T-helper 2 cell treated with Interferon-gamma antibody and Interleukin-4, amounts not matched to agents 100 ng/mL and 5 ng/mL, for 36 hours (primary cell): ENCODE results near the gene COBLL1. TPM values are rescaled to one million over a fixed set of nuclear protein-coding genes. Genes with fewer than 3 reads are reported as not detected.
"Not testable (repeated sequence)": the region's sequence is repeated elsewhere in the genome, so short reads cannot be mapped to it uniquely, and the experiment has no call there.

Source experiments
- intact Hi-C: fragments of 100-400 bp; cut with micrococcal nuclease; formaldehyde crosslinking; loops from one replicate; pipeline ENCODE4 v1.15.1; 2023
- total RNA-seq: library from RNA; stranded (reverse); gene quantifications from 2 replicates; pipeline ENCODE4 v1.2.3, GENCODE V29; 2022

COBLL1 gene, protein sequence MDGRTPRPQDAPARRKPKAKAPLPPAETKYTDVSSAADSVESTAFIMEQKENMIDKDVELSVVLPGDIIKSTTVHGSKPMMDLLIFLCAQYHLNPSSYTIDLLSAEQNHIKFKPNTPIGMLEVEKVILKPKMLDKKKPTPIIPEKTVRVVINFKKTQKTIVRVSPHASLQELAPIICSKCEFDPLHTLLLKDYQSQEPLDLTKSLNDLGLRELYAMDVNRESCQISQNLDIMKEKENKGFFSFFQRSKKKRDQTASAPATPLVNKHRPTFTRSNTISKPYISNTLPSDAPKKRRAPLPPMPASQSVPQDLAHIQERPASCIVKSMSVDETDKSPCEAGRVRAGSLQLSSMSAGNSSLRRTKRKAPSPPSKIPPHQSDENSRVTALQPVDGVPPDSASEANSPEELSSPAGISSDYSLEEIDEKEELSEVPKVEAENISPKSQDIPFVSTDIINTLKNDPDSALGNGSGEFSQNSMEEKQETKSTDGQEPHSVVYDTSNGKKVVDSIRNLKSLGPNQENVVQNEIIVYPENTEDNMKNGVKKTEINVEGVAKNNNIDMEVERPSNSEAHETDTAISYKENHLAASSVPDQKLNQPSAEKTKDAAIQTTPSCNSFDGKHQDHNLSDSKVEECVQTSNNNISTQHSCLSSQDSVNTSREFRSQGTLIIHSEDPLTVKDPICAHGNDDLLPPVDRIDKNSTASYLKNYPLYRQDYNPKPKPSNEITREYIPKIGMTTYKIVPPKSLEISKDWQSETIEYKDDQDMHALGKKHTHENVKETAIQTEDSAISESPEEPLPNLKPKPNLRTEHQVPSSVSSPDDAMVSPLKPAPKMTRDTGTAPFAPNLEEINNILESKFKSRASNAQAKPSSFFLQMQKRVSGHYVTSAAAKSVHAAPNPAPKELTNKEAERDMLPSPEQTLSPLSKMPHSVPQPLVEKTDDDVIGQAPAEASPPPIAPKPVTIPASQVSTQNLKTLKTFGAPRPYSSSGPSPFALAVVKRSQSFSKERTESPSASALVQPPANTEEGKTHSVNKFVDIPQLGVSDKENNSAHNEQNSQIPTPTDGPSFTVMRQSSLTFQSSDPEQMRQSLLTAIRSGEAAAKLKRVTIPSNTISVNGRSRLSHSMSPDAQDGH
- 0.02 TPM in 1 of 2 replicates, not detected in the other for total RNA-seq

GRCh38 chr2:164841719-164842623 lies at the start of gene COBLL1:
TSS of gene COBLL1 (minus strand) at chr2:164841823. CDS start at chr2:164841196, 627 bp downstream.
- intact Hi-C loops = loop anchor here (5.0 kb wide), 1 partner anchor 70 kb away; no protein-coding TSS in a partner anchor

DNA sequence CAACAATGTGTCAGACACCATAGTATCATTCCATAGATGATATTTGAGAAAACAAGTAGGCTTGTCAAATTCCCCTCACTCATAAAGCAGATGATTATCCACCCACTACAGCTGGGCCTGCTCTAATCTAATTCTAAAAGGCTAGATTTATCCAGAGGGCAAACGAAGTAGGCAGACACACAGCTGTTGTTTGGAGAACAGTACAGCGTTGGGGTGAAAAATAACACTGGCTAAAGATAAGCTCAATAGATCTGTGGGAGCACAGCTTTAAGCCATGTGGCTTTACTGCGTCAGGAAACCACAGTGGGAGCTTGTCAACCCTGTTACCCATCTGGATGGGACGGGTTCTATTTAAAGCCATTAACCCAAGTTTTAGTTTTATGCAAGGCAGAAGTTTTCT lies 48.9 kb upstream of the COBLL1 start:
- intact Hi-C loops = no loop called here

- intact Hi-C loops = no loop called here
Observed at GRCh38 chr2:164888592-164888991, 47.0 kb upstream of the COBLL1 start.

DNA sequence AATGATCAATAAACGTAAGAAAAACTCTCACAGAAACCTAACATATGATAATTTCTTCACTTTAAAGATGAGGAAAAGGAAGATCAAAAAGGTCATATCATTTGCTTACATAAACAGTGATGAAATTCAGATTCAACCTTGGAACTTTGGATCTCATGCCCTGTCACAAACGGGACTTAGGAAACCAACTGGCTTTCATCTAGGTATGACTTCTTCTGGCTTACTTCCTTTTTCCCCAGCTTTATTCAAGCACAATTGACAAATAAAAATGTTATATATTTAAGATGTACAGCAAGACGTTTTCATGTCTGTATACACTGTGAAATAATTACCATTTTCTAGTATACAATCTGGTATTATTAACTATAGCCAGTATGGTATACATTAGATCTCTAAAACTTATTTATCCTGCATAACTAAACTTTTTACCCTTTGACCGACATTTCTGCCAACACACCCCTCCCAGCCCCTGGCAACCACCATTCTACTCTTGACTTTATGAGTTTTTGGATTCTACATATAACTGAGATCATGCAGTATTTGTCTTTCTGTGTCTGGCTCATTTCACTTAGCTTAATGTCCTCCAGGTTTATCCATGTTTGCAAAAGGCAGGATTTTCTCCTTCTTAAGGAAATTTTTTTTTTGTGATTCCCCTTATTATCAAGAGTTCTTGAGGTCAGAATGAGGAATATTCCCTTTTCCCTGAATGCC lies 46.0 kb upstream of the COBLL1 start:
- intact Hi-C loops = no loop called here

- intact Hi-C loops = no loop called here
Observed at GRCh38 chr2:164882276-164882675, 40.7 kb upstream of the COBLL1 start.

DNA sequence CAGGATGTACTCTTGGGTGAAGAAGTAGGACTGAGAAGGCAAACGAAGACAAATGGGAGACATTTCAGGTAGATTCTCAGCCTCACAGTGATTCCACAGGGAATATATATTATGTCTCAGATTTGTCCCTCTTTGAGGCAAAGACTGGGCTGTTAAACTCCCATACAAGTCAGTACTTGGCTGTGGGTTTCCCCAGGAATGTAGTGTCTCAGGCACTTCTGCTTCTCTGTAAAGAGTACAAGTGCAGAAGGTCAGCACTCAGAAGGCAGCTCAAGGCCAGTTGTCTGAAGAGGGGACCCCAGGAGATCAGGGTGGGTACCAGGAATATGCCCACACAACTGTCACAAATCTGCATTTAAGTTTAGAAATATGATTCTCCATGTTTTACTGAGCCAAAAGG lies 39.9 kb upstream of the COBLL1 start:
- intact Hi-C loops = no loop called here

- intact Hi-C loops = no loop called here
Observed at GRCh38 chr2:164879901-164880535, 38.4 kb upstream of the COBLL1 start.

GRCh38 chr2:164877927-164878326 lies 36.3 kb upstream of the COBLL1 start:
- intact Hi-C loops = no loop called here

GRCh38 chr2:164877169-164877568 lies 35.5 kb upstream of the COBLL1 start:
- intact Hi-C loops = no loop called here

DNA sequence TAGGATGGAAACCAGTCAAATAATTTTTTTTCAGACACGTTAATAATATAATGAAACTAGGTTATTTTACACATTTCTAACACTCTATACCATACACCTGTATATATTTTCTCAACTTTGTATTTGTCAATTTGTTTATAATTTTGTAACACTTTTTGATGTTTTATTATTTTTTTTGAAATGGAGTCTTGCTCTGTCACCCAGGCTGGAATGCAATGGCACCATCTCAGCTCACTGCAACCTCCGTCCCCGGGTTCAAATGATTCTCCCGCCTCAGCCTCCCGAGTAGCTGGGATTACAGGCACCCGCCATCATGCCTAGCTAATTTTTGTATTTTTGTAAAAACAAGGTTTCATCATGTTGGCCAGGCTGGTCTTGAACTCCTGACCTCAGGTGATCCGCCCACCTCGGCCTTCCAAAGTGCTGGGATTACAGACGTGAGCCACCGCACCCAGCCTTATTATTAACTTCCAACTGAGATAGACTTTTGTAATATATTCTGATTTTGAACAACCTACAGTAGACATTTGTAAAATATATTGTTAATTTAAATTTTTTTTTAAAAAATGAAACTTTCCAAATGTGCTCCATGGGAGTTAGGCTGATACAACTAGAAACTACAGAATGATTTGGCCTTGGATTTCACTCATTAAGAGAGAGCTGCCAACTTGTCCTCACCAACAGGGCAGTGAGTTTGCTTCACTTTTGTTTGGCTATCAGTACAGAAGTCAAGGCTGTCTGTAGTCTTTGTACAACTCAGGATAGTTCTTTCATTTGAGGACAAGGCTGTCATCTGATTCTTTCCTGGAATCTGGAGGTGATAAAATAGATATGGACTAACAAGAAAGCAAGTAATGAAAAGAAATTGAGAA lies 33.9 kb upstream of the COBLL1 start:
- intact Hi-C loops = no loop called here

GRCh38 chr2:164873210-164873908 lies 31.7 kb upstream of the COBLL1 start:
- intact Hi-C loops = no loop called here

DNA sequence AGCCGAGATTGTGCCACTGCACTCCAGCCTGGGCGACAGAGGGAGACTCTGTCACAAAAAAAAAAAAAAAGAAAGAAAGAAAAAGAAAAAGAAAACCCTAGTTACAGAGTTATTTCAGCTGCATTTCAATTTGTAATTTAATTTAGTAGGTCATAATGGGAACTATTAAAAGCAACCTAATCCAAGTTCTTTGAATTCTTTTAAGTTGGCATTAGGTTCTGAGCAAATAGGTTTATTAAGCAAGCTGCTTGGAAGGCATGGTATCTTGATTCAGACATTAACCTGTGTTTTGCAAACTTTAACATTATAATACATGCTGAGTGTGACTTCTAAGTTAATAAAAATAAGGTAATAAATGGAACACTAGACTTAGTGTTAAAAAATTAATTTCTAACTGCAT lies 29.8 kb upstream of the COBLL1 start:
- intact Hi-C loops = no loop called here

- intact Hi-C loops = no loop called here
Observed at GRCh38 chr2:164869420-164869772, 27.8 kb upstream of the COBLL1 start.

- intact Hi-C loops = no loop called here
Observed at GRCh38 chr2:164868563-164869419, 27.2 kb upstream of the COBLL1 start.

DNA sequence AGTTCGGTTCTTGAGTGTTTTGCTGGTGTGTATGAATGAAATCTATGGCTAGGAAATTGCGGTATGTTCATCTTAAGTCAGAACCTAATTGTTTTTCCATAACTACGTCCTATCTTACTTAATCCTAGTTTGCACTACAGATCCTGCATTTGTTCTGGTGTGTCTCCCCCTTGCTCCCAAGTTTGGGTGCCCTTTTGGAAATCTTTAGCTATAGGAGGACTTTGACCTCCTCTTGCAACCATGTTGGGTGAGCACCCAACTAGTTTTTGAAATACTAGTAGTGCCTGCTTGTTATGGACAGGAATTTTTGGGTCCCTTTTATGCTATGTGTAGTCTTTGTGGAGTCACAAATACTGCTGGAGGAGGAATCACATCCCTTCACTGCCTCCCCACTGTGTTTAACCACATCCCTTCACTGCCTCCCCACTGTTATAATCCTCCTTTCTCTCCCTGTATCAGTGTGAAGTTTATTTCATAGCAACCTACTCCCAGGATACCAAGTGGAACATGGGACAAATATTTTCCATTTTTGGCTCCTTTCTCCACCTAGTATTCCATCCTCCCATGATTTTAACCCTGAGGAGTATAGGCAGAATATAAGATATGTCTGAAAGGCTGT lies 26.3 kb upstream of the COBLL1 start:
- intact Hi-C loops = no loop called here

DNA sequence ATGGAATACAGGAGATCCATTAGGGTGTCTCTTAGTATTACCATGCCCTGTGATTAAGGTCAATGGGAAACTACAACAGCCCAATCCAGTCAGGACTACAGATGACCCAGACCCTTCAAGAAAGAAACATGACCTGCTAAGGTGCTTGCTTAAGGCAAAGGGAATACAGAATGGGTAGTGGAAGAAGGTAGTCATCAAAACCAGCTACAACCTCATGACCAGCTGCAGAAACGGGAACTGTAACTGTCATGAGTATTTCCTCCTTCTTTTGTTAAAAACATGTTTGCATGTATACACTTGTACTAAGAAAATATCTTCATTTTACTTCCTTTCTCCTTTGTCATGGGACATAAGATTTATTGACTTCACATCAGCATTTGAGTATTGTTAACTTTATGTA lies 24.8 kb upstream of the COBLL1 start:
- intact Hi-C loops = not testable (repeated sequence)

DNA sequence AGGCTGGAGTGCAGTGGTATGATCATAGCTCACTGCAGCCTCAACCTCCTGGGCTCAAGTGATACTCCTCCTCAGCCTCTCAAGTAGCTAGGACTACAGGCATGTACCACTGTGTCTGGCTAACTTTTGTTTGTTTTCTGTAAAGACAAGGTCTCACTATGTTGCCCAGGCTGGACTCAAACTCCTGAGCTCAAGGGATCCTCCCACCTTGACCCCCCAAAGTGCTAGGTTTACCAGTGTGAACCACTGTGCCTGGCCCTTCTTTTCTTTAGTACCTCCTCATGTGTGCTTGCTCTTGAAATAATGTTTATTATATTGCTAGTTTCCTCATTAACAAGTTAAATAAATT lies 19.0 kb upstream of the COBLL1 start:
- intact Hi-C loops = no loop called here
